Mesenchymal stem cell (in vitro differentiated cells and primary cell): ENCODE measurements around the gene ZGPAT.
A peak's percentile ranks its signal among the peaks of the same experiment; 100 is the strongest.

ENCODE experiments used
- DNase-seq: peaks from one replicate; pipeline ENCODE4 v3.0.0-alpha.2; 2013
- H2AFZ ChIP-seq: one replicate; pipeline ENCODE4 v1.6.1; 2013; ENCODE audit warnings: low read depth, mild to moderate bottlenecking, control low read depth, inconsistent platforms, low read length, moderate library complexity
- H2AK5ac ChIP-seq: 2 replicates; pipeline ENCODE4 v1.6.1; 2013; ENCODE audit warnings: low read length, moderate library complexity, mild to moderate bottlenecking, inconsistent platforms; ENCODE audit not compliant: severe bottlenecking
- H2BK120ac ChIP-seq: one replicate; pipeline ENCODE4 v1.6.1; 2013; ENCODE audit warnings: low read depth, mild to moderate bottlenecking, inconsistent platforms, low read length, moderate library complexity
- H2BK12ac ChIP-seq, 2 experiments: one replicate each; pipeline ENCODE4 v1.6.1; 2013; ENCODE audit warnings: inconsistent platforms in 2 of 2, low read length in 2 of 2, mild to moderate bottlenecking in 2 of 2, moderate library complexity in 2 of 2, control low read depth in 1 of 2
- H2BK15ac ChIP-seq: one replicate; pipeline ENCODE4 v1.6.1; 2013; ENCODE audit warnings: mild to moderate bottlenecking, low read depth, inconsistent platforms; ENCODE audit not compliant: poor library complexity, severe bottlenecking
- H2BK5ac ChIP-seq: 2 replicates; pipeline ENCODE4 v1.6.1; 2013; ENCODE audit warnings: low read depth, mild to moderate bottlenecking, low read length, control low read depth, inconsistent platforms; ENCODE audit not compliant: poor library complexity, severe bottlenecking
- H3K14ac ChIP-seq, 2 experiments: one replicate each; pipeline ENCODE4 v1.6.1; 2013; ENCODE audit warnings: inconsistent platforms in 2 of 2, low read length in 2 of 2, control low read depth in 1 of 2, mild to moderate bottlenecking in 1 of 2, moderate library complexity in 1 of 2
- H3K18ac ChIP-seq, 2 experiments: one replicate each; pipeline ENCODE4 v1.6.1; 2013; ENCODE audit warnings: inconsistent platforms in 2 of 2, low read length in 2 of 2, control low read depth in 1 of 2, low read depth in 1 of 2, mild to moderate bottlenecking in 1 of 2
- H3K23ac ChIP-seq, 2 experiments: one replicate each; pipeline ENCODE4 v1.6.1; 2013; ENCODE audit warnings: inconsistent platforms in 2 of 2, low read length in 2 of 2, mild to moderate bottlenecking in 2 of 2, moderate library complexity in 2 of 2, control low read depth in 1 of 2
- H3K27ac ChIP-seq: 2 replicates; pipeline ENCODE4 v1.5.1; 2013; ENCODE audit warnings: mild to moderate bottlenecking, moderate library complexity, low read length, control low read depth, inconsistent platforms; ENCODE audit not compliant: poor library complexity, severe bottlenecking
- H3K27me3 ChIP-seq, 2 experiments: 2 replicates each; pipeline versions ENCODE4 v1.6.1 to v1.7.0; 2013; ENCODE audit warnings: low read length in 2 of 2, mild to moderate bottlenecking in 2 of 2, moderate library complexity in 2 of 2, control low read depth in 1 of 2, inconsistent platforms in 1 of 2; ENCODE audit not compliant: control insufficient read depth in 1 of 2, insufficient read depth in 1 of 2
- H3K36me3 ChIP-seq, 2 experiments: 2 replicates each; pipeline versions ENCODE4 v1.6.1 to v1.7.0; 2013; ENCODE audit warnings: low read length in 2 of 2, control low read depth in 1 of 2, inconsistent platforms in 1 of 2, low read depth in 1 of 2, mild to moderate bottlenecking in 1 of 2; ENCODE audit not compliant: insufficient read depth in 2 of 2, control insufficient read depth in 1 of 2
- H3K4ac ChIP-seq, 2 experiments: one replicate each; pipeline ENCODE4 v1.6.1; 2013; ENCODE audit warnings: inconsistent platforms in 2 of 2, low read length in 2 of 2, mild to moderate bottlenecking in 2 of 2, moderate library complexity in 2 of 2, control low read depth in 1 of 2, low read depth in 1 of 2
- H3K4me1 ChIP-seq: 2 replicates; pipeline ENCODE4 v1.6.1; 2013; ENCODE audit warnings: low read depth, low read length, control low read depth; ENCODE audit not compliant: control insufficient read depth, insufficient read depth
- H3K4me2 ChIP-seq: 2 replicates; pipeline ENCODE4 v1.6.1; 2013; ENCODE audit warnings: low read length, mild to moderate bottlenecking, inconsistent platforms; ENCODE audit not compliant: poor library complexity, severe bottlenecking
- H3K4me3 ChIP-seq, 2 experiments: 2 replicates each; pipeline versions ENCODE4 v1.5.1 to v1.7.0; 2013; ENCODE audit warnings: low read length in 2 of 2, mild to moderate bottlenecking in 2 of 2, control low read depth in 1 of 2, low read depth in 1 of 2; ENCODE audit not compliant: insufficient read depth in 1 of 2
- H3K79me1 ChIP-seq: replicated peaks from 2 replicates; pipeline ENCODE4 v1.6.1; 2013; ENCODE audit warnings: mild to moderate bottlenecking, control low read depth, low read length, inconsistent platforms; ENCODE audit not compliant: poor library complexity, severe bottlenecking
- H3K9ac ChIP-seq: 2 replicates; pipeline ENCODE4 v1.7.0; 2013; ENCODE audit warnings: mild to moderate bottlenecking, low read length, moderate library complexity
- H3K9me3 ChIP-seq: 2 replicates; pipeline ENCODE4 v1.7.0; 2013; ENCODE audit warnings: mild to moderate bottlenecking, low read length; ENCODE audit not compliant: control insufficient read depth
- H4K8ac ChIP-seq: one replicate; pipeline ENCODE4 v1.6.1; 2013; ENCODE audit warnings: inconsistent platforms, mild to moderate bottlenecking, low read length, moderate library complexity
- H4K91ac ChIP-seq: one replicate; pipeline ENCODE4 v1.6.1; 2013; ENCODE audit warnings: mild to moderate bottlenecking, low read length, inconsistent platforms
- WGBS: methylation state at CpG from one replicate; pipeline ENCODE4 v1.1.7; 2013; ENCODE audit warnings: mixed read lengths; 5-methylcytosine and 5-hydroxymethylcytosine counted together

ZGPAT gene

GRCh38 chr20:63771046-63771707, 63.3 kb downstream of the ZGPAT start:
- Histone ChIP-seq H2BK12ac (no peak overlapping the region), H3K4ac (no peak overlapping the region), H3K27me3 (peaks cover 0 to 38% of the 10 kb centered on the region in 2 experiments)

DNA sequence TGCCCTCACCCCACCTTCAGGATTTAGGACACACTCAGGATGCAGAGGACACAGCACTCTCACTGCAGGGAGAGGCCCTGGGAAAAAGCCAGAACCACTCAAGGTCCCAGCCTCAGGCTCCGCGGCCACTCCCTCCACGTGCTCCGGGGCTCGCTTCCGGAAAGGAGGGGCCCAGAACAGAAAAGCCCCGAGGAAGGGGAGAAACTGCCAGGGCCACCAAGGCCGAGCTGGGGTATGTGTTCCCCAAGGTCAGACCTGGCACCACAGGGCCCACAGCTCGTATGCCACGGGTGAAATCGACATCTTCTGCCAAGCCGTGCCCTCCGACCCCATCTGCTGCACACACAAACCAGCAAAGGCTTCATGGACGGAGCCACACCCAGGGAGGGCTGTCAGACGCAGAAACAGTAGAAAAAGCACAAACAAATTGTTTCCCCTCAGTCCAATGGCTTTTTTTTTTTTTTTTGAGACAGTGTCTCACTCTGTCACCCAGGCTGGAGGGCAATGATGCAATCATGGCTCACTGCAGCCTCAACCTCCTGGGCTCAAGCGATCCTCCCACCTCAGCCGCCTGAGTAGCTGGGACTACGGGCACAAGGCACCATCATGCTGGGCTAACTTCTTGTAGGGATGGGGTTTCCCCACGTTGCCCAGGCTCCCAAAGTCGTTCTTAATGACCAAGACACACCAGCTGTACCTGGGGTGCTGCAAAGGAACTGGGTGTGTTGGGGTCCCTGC, 65.1 kb downstream of the ZGPAT start:
- H2BK120ac ChIP-seq, result no peak overlapping the region
- no peak overlapping the region for H2BK5ac ChIP-seq
- H3K4me2 ChIP-seq, result no peak overlapping the region
- no peak overlapping the region for H3K9ac ChIP-seq
- no peak for DNase-seq
- H3K4me3 ChIP-seq, result no peak overlapping the region
- H3K4ac ChIP-seq, result no peak overlapping the region
- peaks cover 0 to 32% of the 10 kb centered on the region in 2 experiments for H3K27me3 ChIP-seq
- H3K18ac ChIP-seq, result no peak overlapping the region
- no peak overlapping the region for H2AK5ac ChIP-seq
- H3K36me3 ChIP-seq, result peaks cover 0 to 42% of the 10 kb centered on the region in 2 experiments
- H2BK12ac ChIP-seq, result no peak overlapping the region
- H3K4me1 ChIP-seq, result peaks cover 21% of the 10 kb centered on the region
- no peak overlapping the region for H4K91ac ChIP-seq
- no peak overlapping the region for H2BK15ac ChIP-seq
- no peak overlapping the region for H3K27ac ChIP-seq
- WGBS, result 85% methylated on average over 20 of the region's 20 CpGs
- H2AFZ ChIP-seq, result no peak overlapping the region
- peak overlapping the region in 1 of 2 experiments; percentile 58 for H3K14ac ChIP-seq
- H3K79me1 ChIP-seq, result peaks cover 59% of the 10 kb centered on the region
- no peak overlapping the region for H3K23ac ChIP-seq
- no peaks in the 10 kb centered on the region for H3K9me3 ChIP-seq
- H4K8ac ChIP-seq, result peak overlapping the region; percentile 33

More at GRCh38 chr20:63771046-63771707, 63.3 kb downstream of the ZGPAT start:
- WGBS, result 95% methylated on average over 45 of the region's 52 CpGs
- Histone ChIP-seq H2AK5ac (no peak overlapping the region), H2BK120ac (no peak overlapping the region), H2BK15ac (no peak overlapping the region), H4K8ac (no peak overlapping the region), H2BK5ac (no peak overlapping the region), H3K23ac (no peak overlapping the region), H3K79me1 (peaks cover 57% of the 10 kb centered on the region), H2AFZ (no peak overlapping the region), H3K36me3 (peaks cover 0 to 58% of the 10 kb centered on the region in 2 experiments), H4K91ac (no peak overlapping the region), H3K14ac (no peak overlapping the region), H3K27ac (no peak overlapping the region), H3K9me3 (no peaks in the 10 kb centered on the region), H3K4me1 (peaks cover 17% of the 10 kb centered on the region), H3K4me2 (no peak overlapping the region), H3K9ac (no peak overlapping the region), H3K18ac (no peak overlapping the region), H3K4me3 (no peak overlapping the region)
- no peak for DNase-seq

- H3K4me2 ChIP-seq, result no peak overlapping the region
- DNase-seq, result no peak
- no peak overlapping the region for H4K91ac ChIP-seq
- no peak overlapping the region for H4K8ac ChIP-seq
- H3K27me3 ChIP-seq, result peaks cover 0 to 32% of the 10 kb centered on the region in 2 experiments
- H3K4ac ChIP-seq, result no peak overlapping the region
- H3K27ac ChIP-seq, result no peak overlapping the region
- 95% methylated on average over 32 of the region's 33 CpGs for WGBS
- no peak overlapping the region for H2BK15ac ChIP-seq
- H3K23ac ChIP-seq, result no peak overlapping the region
- H2BK120ac ChIP-seq, result no peak overlapping the region
- no peak overlapping the region for H2AK5ac ChIP-seq
- peaks cover 63% of the 10 kb centered on the region for H3K79me1 ChIP-seq
- H3K4me3 ChIP-seq, result no peak overlapping the region
- no peak overlapping the region for H3K18ac ChIP-seq
- no peak overlapping the region for H2BK5ac ChIP-seq
- H3K9ac ChIP-seq, result no peak overlapping the region
- no peak overlapping the region for H3K14ac ChIP-seq
- H3K36me3 ChIP-seq, result peaks cover 0 to 40% of the 10 kb centered on the region in 2 experiments
- H2AFZ ChIP-seq, result no peak overlapping the region
- no peak overlapping the region for H2BK12ac ChIP-seq
- no peaks in the 10 kb centered on the region for H3K9me3 ChIP-seq
- peaks cover 25% of the 10 kb centered on the region for H3K4me1 ChIP-seq
These were observed 65.9 kb downstream of the ZGPAT start for GRCh38 chr20:63773571-63774241.

DNA sequence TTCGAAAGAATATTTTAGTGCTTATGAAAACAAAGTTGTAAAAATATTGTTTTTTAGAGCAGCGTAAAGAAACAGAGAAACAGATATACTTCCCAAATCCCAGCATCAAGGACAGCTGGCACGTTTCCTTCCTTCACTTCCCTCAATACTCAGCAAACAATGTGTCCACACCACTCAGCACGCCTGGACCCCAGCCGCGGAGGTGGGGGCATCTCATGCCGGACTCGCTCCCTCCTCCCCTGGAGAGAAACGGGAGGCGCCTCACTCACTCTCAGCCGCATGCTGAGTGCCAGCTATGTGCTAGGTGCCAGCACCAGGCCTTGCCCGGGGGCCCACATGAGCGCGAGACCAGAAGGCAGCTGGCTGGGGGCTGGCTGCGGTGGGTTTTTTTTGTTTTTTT, 66.5 kb downstream of the ZGPAT start:
- Histone ChIP-seq H3K14ac (no peak overlapping the region), H3K36me3 (peaks cover 0 to 34% of the 10 kb centered on the region in 2 experiments), H4K8ac (no peak overlapping the region), H2AFZ (no peak overlapping the region), H3K18ac (no peak overlapping the region), H3K4me2 (no peak overlapping the region), H3K79me1 (peaks cover 61% of the 10 kb centered on the region), H2BK12ac (peak overlapping the region in 1 of 2 experiments; percentile 10), H3K4me3 (no peak overlapping the region), H3K27ac (no peak overlapping the region), H2BK120ac (no peak overlapping the region), H3K27me3 (peaks cover 0 to 28% of the 10 kb centered on the region in 2 experiments), H4K91ac (no peak overlapping the region), H3K23ac (no peak overlapping the region), H3K4me1 (peaks cover 25% of the 10 kb centered on the region), H2BK5ac (no peak overlapping the region), H3K9me3 (no peaks in the 10 kb centered on the region), H2AK5ac (no peak overlapping the region), H3K9ac (no peak overlapping the region), H2BK15ac (no peak overlapping the region), H3K4ac (peak overlapping the region in 1 of 2 experiments; percentile 51)
- WGBS, result 96% methylated on average over 10 of the region's 15 CpGs
- DNase-seq, result no peak
